ENCODE measurements around the gene BAK1.
"Not testable (repeated sequence)": the region's sequence is repeated elsewhere in the genome, so short reads cannot be mapped to it uniquely, and the experiment has no call there.

Gene BAK1

DNA sequence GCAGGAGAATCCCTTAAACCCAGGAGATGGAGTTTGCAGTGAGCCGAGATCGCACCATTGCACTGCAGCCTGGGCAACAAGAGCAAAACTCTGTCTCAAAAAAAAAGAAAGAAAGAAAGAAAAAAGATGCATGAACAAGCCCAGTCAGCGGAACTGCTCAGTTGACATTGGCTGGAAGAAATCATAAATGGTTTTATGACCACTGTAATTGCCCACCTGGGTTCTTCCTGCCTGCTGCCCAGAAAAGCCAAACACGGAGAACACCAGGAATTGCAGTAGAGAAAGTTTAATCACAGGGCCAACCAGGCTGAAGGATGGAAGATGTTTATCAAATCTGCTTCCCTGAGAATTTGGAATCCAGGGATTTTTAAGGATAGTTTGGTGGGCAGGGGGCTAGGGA, 22.7 kb downstream of the BAK1 start:
- no peaks in the 10 kb centered on the region for H3K9me3 ChIP-seq (ENCODE audit: control insufficient read depth in 1 of 2, low read length in 2 of 2)
- no peaks in the 10 kb centered on the region for H3K4me1 ChIP-seq (ENCODE audit: control insufficient read depth in 1 of 2, insufficient read depth in 2 of 2, low read length in 2 of 2)
- no peak overlapping the region for H3K4me3 ChIP-seq (ENCODE audit: low read depth in 1 of 2, low read length in 2 of 2)
- H3K27me3 ChIP-seq (ENCODE audit: control insufficient read depth in 1 of 2, insufficient read depth in 2 of 2, low read length in 2 of 2), result no peaks in the 10 kb centered on the region
- no peak overlapping the region for H3K27ac ChIP-seq (ENCODE audit: low read depth, low read length)
- H3K36me3 ChIP-seq (ENCODE audit: control insufficient read depth in 1 of 2, insufficient read depth in 2 of 2, low read length in 2 of 2), result no peaks in the 10 kb centered on the region
- no peak overlapping the region for H3K9ac ChIP-seq (ENCODE audit: low read depth in 1 of 2, low read length in 2 of 2)

DNA sequence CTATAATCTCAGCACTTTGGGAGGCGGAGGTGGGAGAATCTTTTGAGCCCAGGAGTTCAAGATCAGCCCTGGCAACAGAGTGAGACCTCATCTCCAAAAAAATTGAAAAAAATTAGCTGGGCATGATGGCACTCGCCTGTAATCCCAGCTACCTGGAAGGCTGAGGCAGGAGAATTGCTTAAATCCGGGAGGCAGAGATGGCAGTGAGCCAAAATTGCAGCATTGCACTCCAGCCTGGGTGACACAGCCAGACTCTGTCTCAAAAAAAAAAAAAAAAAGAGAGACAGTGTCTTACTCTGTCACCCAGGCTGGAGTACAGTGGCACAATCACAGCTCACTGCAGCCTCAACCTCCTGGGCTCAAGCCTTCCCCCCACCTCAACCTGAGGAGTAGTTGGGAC, 27.2 kb downstream of the BAK1 start:
- H3K9me3 ChIP-seq (ENCODE audit: control insufficient read depth in 1 of 2, low read length in 2 of 2); H3K36me3 ChIP-seq (ENCODE audit: control insufficient read depth in 1 of 2, insufficient read depth in 2 of 2, low read length in 2 of 2); H3K27me3 ChIP-seq (ENCODE audit: control insufficient read depth in 1 of 2, insufficient read depth in 2 of 2, low read length in 2 of 2); H3K9ac ChIP-seq (ENCODE audit: low read depth in 1 of 2, low read length in 2 of 2); H3K4me1 ChIP-seq (ENCODE audit: control insufficient read depth in 1 of 2, insufficient read depth in 2 of 2, low read length in 2 of 2); H3K27ac ChIP-seq (ENCODE audit: low read depth, low read length); H3K4me3 ChIP-seq (ENCODE audit: low read depth in 1 of 2, low read length in 2 of 2): not testable (repeated sequence)

DNA sequence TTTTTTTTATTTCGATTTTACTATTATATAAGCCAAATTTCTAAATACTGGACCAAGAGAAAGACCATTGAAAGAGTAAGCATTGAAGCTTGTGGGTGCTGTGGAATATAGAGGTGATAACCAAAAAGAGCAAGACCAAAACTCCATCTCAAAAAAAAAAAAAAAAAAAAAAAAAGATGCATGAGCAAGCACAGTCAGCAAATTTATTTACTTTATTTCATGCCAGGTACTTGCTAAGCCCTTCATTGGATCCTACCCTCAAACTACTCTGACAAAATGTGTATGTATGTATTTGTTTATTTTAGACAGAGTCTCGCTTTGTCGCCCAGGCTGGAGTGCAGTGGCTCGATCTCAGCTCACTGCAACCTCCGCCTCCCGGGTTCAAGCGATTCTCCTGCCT, 27.8 kb downstream of the BAK1 start:
- no peaks in the 10 kb centered on the region for H3K36me3 ChIP-seq (ENCODE audit: control insufficient read depth in 1 of 2, insufficient read depth in 2 of 2, low read length in 2 of 2)
- no peaks in the 10 kb centered on the region for H3K9me3 ChIP-seq (ENCODE audit: control insufficient read depth in 1 of 2, low read length in 2 of 2)
- H3K4me1 ChIP-seq (ENCODE audit: control insufficient read depth in 1 of 2, insufficient read depth in 2 of 2, low read length in 2 of 2), result peaks cover 2 to 7% of the 10 kb centered on the region in 2 donors
- no peak overlapping the region for H3K9ac ChIP-seq (ENCODE audit: low read depth in 1 of 2, low read length in 2 of 2)
- H3K27ac ChIP-seq (ENCODE audit: low read depth, low read length), result no peak overlapping the region
- H3K27me3 ChIP-seq (ENCODE audit: control insufficient read depth in 1 of 2, insufficient read depth in 2 of 2, low read length in 2 of 2), result no peaks in the 10 kb centered on the region
- no peak overlapping the region for H3K4me3 ChIP-seq (ENCODE audit: low read depth in 1 of 2, low read length in 2 of 2)

DNA sequence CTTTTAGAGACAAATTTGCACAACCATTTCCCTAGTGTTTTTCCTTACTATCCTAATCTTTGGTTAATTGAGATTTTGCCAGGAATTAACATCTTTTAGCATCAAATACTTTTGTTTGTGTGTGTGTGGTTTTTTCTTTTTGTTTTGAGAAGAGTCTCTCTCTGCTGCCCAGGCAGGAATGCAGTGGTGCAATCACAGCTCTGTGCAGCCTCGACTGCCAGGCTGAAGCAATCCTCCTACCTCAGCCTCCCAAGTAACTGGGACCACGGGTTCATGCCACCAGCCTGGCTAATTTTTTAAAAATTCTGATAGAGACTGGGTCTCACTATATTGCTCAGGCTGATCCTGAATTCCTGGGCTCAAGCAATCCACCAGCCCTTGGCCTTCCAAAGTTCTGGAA, 28.5 kb downstream of the BAK1 start:
- no peak overlapping the region for H3K27ac ChIP-seq (ENCODE audit: low read depth, low read length)

DNA sequence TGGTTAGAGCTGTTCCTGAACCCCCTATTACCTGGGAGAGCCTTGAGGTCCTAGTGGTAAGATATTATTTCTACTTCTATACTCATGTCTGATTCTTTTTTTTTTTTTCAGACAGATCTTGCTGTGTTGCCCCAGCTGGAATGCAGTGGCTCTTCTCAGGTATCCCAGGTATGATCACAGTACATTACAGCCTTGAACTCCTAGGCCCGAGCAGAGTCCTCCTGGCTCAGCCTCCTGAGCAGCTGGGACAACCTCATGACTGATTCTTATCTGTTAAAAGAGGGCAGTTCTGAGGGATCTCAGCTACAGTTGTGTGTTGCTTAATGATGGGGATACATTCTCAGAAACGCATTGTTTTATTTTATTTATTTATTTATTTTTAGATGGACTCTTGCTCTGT, 30.2 kb downstream of the BAK1 start:
- H3K4me1 ChIP-seq (ENCODE audit: control insufficient read depth in 1 of 2, insufficient read depth in 2 of 2, low read length in 2 of 2), result peaks cover 2 to 7% of the 10 kb centered on the region in 2 donors
- no peaks in the 10 kb centered on the region for H3K36me3 ChIP-seq (ENCODE audit: control insufficient read depth in 1 of 2, insufficient read depth in 2 of 2, low read length in 2 of 2)
- H3K27ac ChIP-seq (ENCODE audit: low read depth, low read length), result no peak overlapping the region
- no peak overlapping the region for H3K9ac ChIP-seq (ENCODE audit: low read depth in 1 of 2, low read length in 2 of 2)
- no peaks in the 10 kb centered on the region for H3K27me3 ChIP-seq (ENCODE audit: control insufficient read depth in 1 of 2, insufficient read depth in 2 of 2, low read length in 2 of 2)
- H3K9me3 ChIP-seq (ENCODE audit: control insufficient read depth in 1 of 2, low read length in 2 of 2), result no peaks in the 10 kb centered on the region
- H3K4me3 ChIP-seq (ENCODE audit: low read depth in 1 of 2, low read length in 2 of 2), result no peak overlapping the region

More for the DNA sequence above, 28.5 kb downstream of the BAK1 start:
- Histone ChIP-seq H3K4me1 (ENCODE audit: control insufficient read depth in 1 of 2, insufficient read depth in 2 of 2, low read length in 2 of 2) (peaks cover 2 to 7% of the 10 kb centered on the region in 2 donors), H3K9ac (ENCODE audit: low read depth in 1 of 2, low read length in 2 of 2) (no peak overlapping the region), H3K27me3 (ENCODE audit: control insufficient read depth in 1 of 2, insufficient read depth in 2 of 2, low read length in 2 of 2) (no peaks in the 10 kb centered on the region), H3K4me3 (ENCODE audit: low read depth in 1 of 2, low read length in 2 of 2) (no peak overlapping the region), H3K9me3 (ENCODE audit: control insufficient read depth in 1 of 2, low read length in 2 of 2) (no peaks in the 10 kb centered on the region), H3K36me3 (ENCODE audit: control insufficient read depth in 1 of 2, insufficient read depth in 2 of 2, low read length in 2 of 2) (no peaks in the 10 kb centered on the region)

DNA sequence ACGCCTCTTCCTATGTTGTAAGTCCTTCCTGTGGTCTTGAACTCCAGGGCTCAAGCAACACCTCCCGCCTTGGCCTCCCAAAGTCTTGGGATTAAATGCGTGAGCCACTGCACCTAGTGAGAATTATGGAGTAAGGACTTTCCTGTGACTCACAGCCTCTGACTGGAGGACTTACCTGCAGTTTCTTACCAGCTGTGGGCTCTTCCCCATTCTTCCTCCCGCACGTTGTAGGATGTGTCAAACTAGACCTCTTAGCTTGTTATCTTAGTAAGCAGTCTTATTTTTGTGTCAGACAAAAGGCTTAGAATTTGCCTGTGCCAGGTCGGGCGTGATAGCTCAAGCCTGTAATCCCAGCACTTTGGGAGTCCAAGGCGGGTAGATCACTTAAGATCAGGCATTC, 30.9 kb downstream of the BAK1 start:
- H3K4me1 ChIP-seq (ENCODE audit: control insufficient read depth in 1 of 2, insufficient read depth in 2 of 2, low read length in 2 of 2), result peaks cover 2 to 7% of the 10 kb centered on the region in 2 donors
- no peaks in the 10 kb centered on the region for H3K36me3 ChIP-seq (ENCODE audit: control insufficient read depth in 1 of 2, insufficient read depth in 2 of 2, low read length in 2 of 2)
- H3K4me3 ChIP-seq (ENCODE audit: low read depth in 1 of 2, low read length in 2 of 2), result no peak overlapping the region
- no peak overlapping the region for H3K27ac ChIP-seq (ENCODE audit: low read depth, low read length)
- H3K27me3 ChIP-seq (ENCODE audit: control insufficient read depth in 1 of 2, insufficient read depth in 2 of 2, low read length in 2 of 2), result no peaks in the 10 kb centered on the region
- H3K9me3 ChIP-seq (ENCODE audit: control insufficient read depth in 1 of 2, low read length in 2 of 2), result no peaks in the 10 kb centered on the region
- no peak overlapping the region for H3K9ac ChIP-seq (ENCODE audit: low read depth in 1 of 2, low read length in 2 of 2)

DNA sequence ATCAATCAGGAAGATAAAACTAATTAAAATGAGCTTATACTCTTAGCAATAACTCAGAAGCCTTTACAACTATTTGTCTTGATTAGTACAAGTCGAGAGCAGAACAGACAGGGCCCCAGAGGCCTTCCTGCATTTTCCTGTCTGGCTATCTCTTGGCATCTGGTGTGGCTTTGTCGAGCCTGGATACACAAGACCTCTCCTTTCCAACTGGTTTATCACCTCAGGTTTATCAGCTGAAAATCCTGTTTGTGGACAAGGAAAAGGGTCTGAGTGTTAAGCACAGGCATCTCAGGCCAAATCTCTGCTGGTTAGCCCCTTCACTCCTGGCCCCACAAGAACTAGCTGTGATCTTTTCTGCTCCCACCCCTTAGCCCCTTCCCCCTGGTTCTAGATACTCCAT, 32.6 kb downstream of the BAK1 start:
- Histone ChIP-seq H3K27ac (ENCODE audit: low read depth, low read length) (no peak overlapping the region), H3K27me3 (ENCODE audit: control insufficient read depth in 1 of 2, insufficient read depth in 2 of 2, low read length in 2 of 2) (no peaks in the 10 kb centered on the region), H3K4me1 (ENCODE audit: control insufficient read depth in 1 of 2, insufficient read depth in 2 of 2, low read length in 2 of 2) (peaks cover 2 to 7% of the 10 kb centered on the region in 2 donors), H3K9me3 (ENCODE audit: control insufficient read depth in 1 of 2, low read length in 2 of 2) (no peaks in the 10 kb centered on the region), H3K36me3 (ENCODE audit: control insufficient read depth in 1 of 2, insufficient read depth in 2 of 2, low read length in 2 of 2) (no peaks in the 10 kb centered on the region), H3K9ac (ENCODE audit: low read depth in 1 of 2, low read length in 2 of 2) (no peak overlapping the region), H3K4me3 (ENCODE audit: low read depth in 1 of 2, low read length in 2 of 2) (no peak overlapping the region)

DNA sequence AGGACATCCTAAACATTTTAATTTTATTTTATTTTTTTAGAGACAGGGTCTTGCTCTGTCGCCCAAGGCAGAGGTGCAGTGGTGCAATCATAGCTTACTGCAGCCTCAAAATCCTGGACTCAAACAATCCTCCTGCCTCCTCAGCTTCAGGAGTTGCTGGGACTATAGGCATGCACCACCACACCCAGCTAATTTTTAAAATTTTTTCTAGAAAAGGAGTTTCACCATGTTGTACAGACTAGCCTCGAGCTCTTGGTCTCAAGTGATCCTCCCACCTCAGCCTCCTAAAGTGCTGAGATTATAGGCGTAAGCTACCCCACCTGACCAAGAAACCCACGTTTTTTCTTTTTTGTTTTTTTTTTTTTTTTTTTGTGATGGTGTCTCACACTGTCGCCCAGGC, 33.3 kb downstream of the BAK1 start:
- H3K27ac ChIP-seq (ENCODE audit: low read depth, low read length), result no peak overlapping the region
- no peaks in the 10 kb centered on the region for H3K27me3 ChIP-seq (ENCODE audit: control insufficient read depth in 1 of 2, insufficient read depth in 2 of 2, low read length in 2 of 2)
- H3K9ac ChIP-seq (ENCODE audit: low read depth in 1 of 2, low read length in 2 of 2), result no peak overlapping the region
- H3K4me3 ChIP-seq (ENCODE audit: low read depth in 1 of 2, low read length in 2 of 2), result no peak overlapping the region
- H3K4me1 ChIP-seq (ENCODE audit: control insufficient read depth in 1 of 2, insufficient read depth in 2 of 2, low read length in 2 of 2), result peaks cover 2 to 7% of the 10 kb centered on the region in 2 donors
- no peaks in the 10 kb centered on the region for H3K9me3 ChIP-seq (ENCODE audit: control insufficient read depth in 1 of 2, low read length in 2 of 2)
- H3K36me3 ChIP-seq (ENCODE audit: control insufficient read depth in 1 of 2, insufficient read depth in 2 of 2, low read length in 2 of 2), result no peaks in the 10 kb centered on the region

DNA sequence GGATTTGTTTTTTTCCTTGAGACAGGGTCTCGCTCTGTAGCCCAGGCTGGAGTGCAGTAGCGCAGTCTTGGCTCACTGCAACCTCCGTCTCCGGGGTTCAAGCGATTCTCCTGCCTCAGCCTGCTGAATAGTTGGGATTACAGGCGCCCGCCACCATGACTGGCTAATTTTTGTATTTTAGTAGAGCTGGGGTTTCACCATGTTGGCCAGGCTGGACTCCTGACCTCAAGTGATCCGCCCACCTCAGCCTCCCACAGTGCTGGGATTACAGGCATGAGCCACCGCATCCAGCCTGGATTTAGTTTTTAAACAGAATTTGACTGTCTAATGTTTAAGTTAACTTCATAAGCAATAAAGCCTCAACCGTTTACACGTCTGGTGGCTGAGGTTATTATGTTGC, 34.8 kb downstream of the BAK1 start:
- H3K9me3 ChIP-seq (ENCODE audit: control insufficient read depth in 1 of 2, low read length in 2 of 2); H3K36me3 ChIP-seq (ENCODE audit: control insufficient read depth in 1 of 2, insufficient read depth in 2 of 2, low read length in 2 of 2); H3K4me1 ChIP-seq (ENCODE audit: control insufficient read depth in 1 of 2, insufficient read depth in 2 of 2, low read length in 2 of 2); H3K4me3 ChIP-seq (ENCODE audit: low read depth in 1 of 2, low read length in 2 of 2); H3K27me3 ChIP-seq (ENCODE audit: control insufficient read depth in 1 of 2, insufficient read depth in 2 of 2, low read length in 2 of 2); H3K27ac ChIP-seq (ENCODE audit: low read depth, low read length); H3K9ac ChIP-seq (ENCODE audit: low read depth in 1 of 2, low read length in 2 of 2): not testable (repeated sequence)

DNA sequence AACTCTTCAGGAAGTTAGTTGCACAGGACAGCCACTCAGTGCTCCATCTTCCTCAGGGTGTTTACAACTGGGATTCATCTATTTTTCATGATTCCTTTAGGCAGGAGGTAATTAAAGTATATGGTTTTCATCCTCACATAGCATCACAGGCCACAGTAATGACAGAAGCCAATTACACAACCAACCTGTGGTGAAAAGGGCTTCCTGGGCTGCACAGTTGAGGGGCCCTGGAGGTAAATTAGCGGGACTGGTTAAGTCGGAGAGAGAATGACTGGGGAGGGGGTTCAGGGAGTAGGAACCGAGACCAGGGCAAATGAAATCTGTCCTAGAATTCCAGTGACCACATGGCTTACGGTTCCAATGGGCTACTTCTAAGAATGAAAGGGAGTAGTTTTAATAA, 37.0 kb downstream of the BAK1 start:
- no peak overlapping the region for H3K27ac ChIP-seq (ENCODE audit: low read depth, low read length)
- H3K9ac ChIP-seq (ENCODE audit: low read depth in 1 of 2, low read length in 2 of 2), result no peak overlapping the region
- no peaks in the 10 kb centered on the region for H3K36me3 ChIP-seq (ENCODE audit: control insufficient read depth in 1 of 2, insufficient read depth in 2 of 2, low read length in 2 of 2)
- H3K9me3 ChIP-seq (ENCODE audit: control insufficient read depth in 1 of 2, low read length in 2 of 2), result no peaks in the 10 kb centered on the region
- H3K4me1 ChIP-seq (ENCODE audit: control insufficient read depth in 1 of 2, insufficient read depth in 2 of 2, low read length in 2 of 2), result peaks cover 2 to 7% of the 10 kb centered on the region in 2 donors
- no peaks in the 10 kb centered on the region for H3K27me3 ChIP-seq (ENCODE audit: control insufficient read depth in 1 of 2, insufficient read depth in 2 of 2, low read length in 2 of 2)
- no peak overlapping the region for H3K4me3 ChIP-seq (ENCODE audit: low read depth in 1 of 2, low read length in 2 of 2)

DNA sequence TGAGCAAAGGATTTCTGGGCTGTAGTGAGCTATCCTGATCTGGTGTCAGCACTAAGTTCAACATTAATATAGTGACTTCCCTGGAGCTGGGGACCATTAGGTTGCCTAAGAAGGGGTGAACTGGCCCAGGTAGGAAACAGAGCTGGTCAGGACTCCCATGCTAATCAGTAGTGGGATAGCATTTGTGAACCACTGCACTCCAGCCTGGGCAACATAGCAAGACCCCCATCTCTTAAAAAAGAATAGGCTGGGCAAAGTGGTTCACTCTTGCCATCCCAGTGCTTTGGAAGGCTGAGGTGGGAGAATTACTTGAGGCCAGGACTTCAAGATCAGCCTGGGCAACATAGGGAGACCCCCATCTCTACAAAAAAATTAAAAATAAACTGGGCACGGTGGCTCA, 39.3 kb downstream of the BAK1 start:
- H3K27ac ChIP-seq (ENCODE audit: low read depth, low read length), result no peak overlapping the region
- no peak overlapping the region for H3K9ac ChIP-seq (ENCODE audit: low read depth in 1 of 2, low read length in 2 of 2)
- no peaks in the 10 kb centered on the region for H3K4me1 ChIP-seq (ENCODE audit: control insufficient read depth in 1 of 2, insufficient read depth in 2 of 2, low read length in 2 of 2)
- H3K27me3 ChIP-seq (ENCODE audit: control insufficient read depth in 1 of 2, insufficient read depth in 2 of 2, low read length in 2 of 2), result no peaks in the 10 kb centered on the region
- H3K36me3 ChIP-seq (ENCODE audit: control insufficient read depth in 1 of 2, insufficient read depth in 2 of 2, low read length in 2 of 2), result no peaks in the 10 kb centered on the region
- no peaks in the 10 kb centered on the region for H3K9me3 ChIP-seq (ENCODE audit: control insufficient read depth in 1 of 2, low read length in 2 of 2)
- H3K4me3 ChIP-seq (ENCODE audit: low read depth in 1 of 2, low read length in 2 of 2), result no peak overlapping the region

All from duodenal mucosa (tissue), 2 donors.